Psoas muscle (tissue), 8 donors: Measurements from ENCODE around the gene TMCO4. TPM values are rescaled to one million over a fixed set of nuclear protein-coding genes. Genes with fewer than 3 reads are reported as not detected.

Experiments used
- ATAC-seq, 4 donors: fragments of 200-7000 bp; cut with Tn5 transposase; one replicate each; pipeline ENCODE4 v1.9.1; 2020; ENCODE audit warnings: moderate library complexity in 3 of 4, mild to moderate bottlenecking in 2 of 4
- DNase-seq, 2 donors: peaks; one replicate each; pipeline ENCODE4 v3.0.0-alpha.2; 2020
- H3K27ac ChIP-seq: fragments of 200-600 bp; one replicate; pipeline ENCODE4 v1.8.0; 2022
- H3K27me3 ChIP-seq, 3 donors: fragments of 200-600 bp in 1 of 3; one replicate each; pipeline versions ENCODE4 v1.6.1 to v1.8.0; 2013 to 2022; ENCODE audit warnings: low read length in 2 of 3, mild to moderate bottlenecking in 2 of 3, moderate library complexity in 1 of 3; ENCODE audit not compliant: insufficient read depth in 3 of 3
- H3K36me3 ChIP-seq, 2 donors: fragments of 200-600 bp in 1 of 2; one replicate each; pipeline versions ENCODE4 v1.6.1 to v1.8.0; 2013 to 2022; ENCODE audit warnings: low read depth in 1 of 2, mild to moderate bottlenecking in 1 of 2, moderate library complexity in 1 of 2; ENCODE audit not compliant: insufficient read depth in 1 of 2
- H3K4me1 ChIP-seq: fragments of 200-600 bp; one replicate; pipeline ENCODE4 v1.8.0; 2022
- H3K4me3 ChIP-seq: fragments of 200-600 bp; one replicate; pipeline ENCODE4 v1.8.0; 2022; ENCODE audit warnings: mild to moderate bottlenecking
- H3K9me3 ChIP-seq: fragments of 200-600 bp; one replicate; pipeline ENCODE4 v1.8.0; 2022
- CTCF ChIP-seq: fragments of 200-600 bp; IDR thresholded peaks from one replicate; pipeline ENCODE4 v1.8.0; 2022; ENCODE audit warnings: antibody characterized with exemption
- WGBS, 3 donors: extraction: QIAGEN DNeasy Blood & Tissue Kit; methylation state at CpG; one replicate each; pipeline versions ENCODE4 v1.1.6 to v1.1.7; 2013; 5-methylcytosine and 5-hydroxymethylcytosine counted together
- intact Hi-C, 2 donors: fragments of 100-400 bp; cut with DNase I; formaldehyde crosslinking; loops; one replicate each; pipeline versions ENCODE4 v1.11.0 to v1.14.2; 2022
- polyA plus RNA-seq, 3 donors: library from polyadenylated mRNA; stranded (reverse); fragments of 200-250 nt; gene quantifications; one replicate each; pipeline ENCODE4 v1.2.3, GENCODE V29; 2013
- total RNA-seq, 4 donors: library from RNA; stranded (reverse); fragmentation: NEBNext Ultra II Directional in 2 of 4; extraction: Animal tissue kit (Norgen Biotek cat#: 25700) in 2 of 4; gene quantifications; one replicate each; pipeline versions ENCODE4 v1.2.1 to v1.2.4, GENCODE V29; 2021 to 2023
- donor health status: healthy with polysubstance abuse.
- donor health status: DM: no; HTN: no; CAD: no; lungs with moderate emphysema.
- donor health status: Bipolar disorder and iron deficiency.
- donor health status: healthy.
- donor health status: DM: yes; HTN: yes; CAD: no.
- donor health status: DM: no; HTN: no; CAD: no.
- donor health status: DM: no; HTN: no; CAD: no.
- donor health status: DM: yes; HTN: yes; CAD: no.

The TMCO4 gene
- total and polyA plus RNA-seq, 7 donors = 2.3 to 4.8 (median 3.2) TPM

GRCh38 chr1:19764848-19765247 lies 34.9 kb downstream of the TMCO4 start:
- TF ChIP-seq CTCF = no peak

GRCh38 chr1:19762175-19762779 lies 37.4 kb downstream of the TMCO4 start:
- H3K4me3 ChIP-seq = no peak overlapping the region
- H3K27me3 ChIP-seq = no peaks in the 10 kb centered on the region
- H3K36me3 ChIP-seq = no peaks in the 10 kb centered on the region
- TF ChIP-seq CTCF = peak; percentile 57
- ATAC-seq (peak in 2 of 4 donors; percentile 49 to 64), DNase-seq (no peak)
- intact Hi-C loops = no loop called here
- 53 to 62% (median 58%) methylated on average over 11 of the region's 11 CpGs for WGBS, 3 donors
- H3K4me1 ChIP-seq = peaks cover 6% of the 10 kb centered on the region
- H3K9me3 ChIP-seq = no peaks in the 10 kb centered on the region
- H3K27ac ChIP-seq = no peak overlapping the region

More at GRCh38 chr1:19764848-19765247, 34.9 kb downstream of the TMCO4 start:
- Histone ChIP-seq H3K4me1 (no peaks in the 10 kb centered on the region), H3K4me3 (no peak overlapping the region), H3K27ac (no peak overlapping the region), H3K36me3 (peaks cover 0 to under 1% of the 10 kb centered on the region in 2 donors), H3K27me3 (no peaks in the 10 kb centered on the region), H3K9me3 (no peaks in the 10 kb centered on the region)
- WGBS, 3 donors = 90 to 92% (median 90%) methylated on average over 5 of the region's 5 CpGs
- ATAC-seq (no peak), DNase-seq (no peak)
- intact Hi-C loops = no loop called here

DNA sequence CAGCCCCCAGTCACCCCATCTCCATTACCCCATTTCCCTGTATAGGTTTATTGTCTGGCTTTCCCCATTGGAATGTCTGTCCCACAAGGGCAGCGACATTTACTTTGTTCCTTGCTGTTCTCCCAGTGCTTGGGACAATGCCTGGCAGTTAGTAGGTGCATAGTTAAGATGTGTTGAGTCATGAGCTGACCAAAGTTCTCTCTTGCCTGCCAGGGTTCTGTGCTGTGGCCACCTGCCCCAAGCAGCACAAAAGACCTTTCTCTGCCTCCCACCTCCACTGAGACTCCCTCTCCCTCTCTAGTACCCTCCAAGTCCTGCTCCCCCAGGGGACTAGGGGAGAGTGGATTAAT lies 40.0 kb downstream of the TMCO4 start:
- 50 to 76% (median 73%) methylated on average over 1 of the region's 1 CpG for WGBS, 3 donors
- TF ChIP-seq CTCF = no peak

GRCh38 chr1:19758227-19758830 lies 41.4 kb downstream of the TMCO4 start:
- no peaks in the 10 kb centered on the region for H3K9me3 ChIP-seq
- H3K27me3 ChIP-seq = no peaks in the 10 kb centered on the region
- H3K36me3 ChIP-seq = no peaks in the 10 kb centered on the region
- no peak for TF ChIP-seq CTCF
- DNase-seq (no peak), ATAC-seq (peak in 3 of 4 donors; percentile 29 to 55 (median 41))
- H3K4me3 ChIP-seq = no peak overlapping the region
- H3K4me1 ChIP-seq = peaks cover 12% of the 10 kb centered on the region
- WGBS, 3 donors = 54 to 66% (median 58%) methylated on average over 7 of the region's 7 CpGs
- peak overlapping the region; percentile 30 for H3K27ac ChIP-seq
- intact Hi-C loops = no loop called here

More for the DNA sequence above, 40.0 kb downstream of the TMCO4 start:
- ATAC-seq = peak in 3 of 4 donors; percentile 50 to 68 (median 58)
- intact Hi-C loops = no loop called here
- Histone ChIP-seq H3K9me3 (no peaks in the 10 kb centered on the region), H3K36me3 (no peaks in the 10 kb centered on the region), H3K4me3 (no peak overlapping the region), H3K4me1 (peaks cover 11% of the 10 kb centered on the region), H3K27ac (peak overlapping the region; percentile 4), H3K27me3 (no peaks in the 10 kb centered on the region)
- DNase-seq = no peak
